ENCODE data around the gene DISP2. TPM values are rescaled to one million over a fixed set of nuclear protein-coding genes. Genes with fewer than 3 reads are reported as not detected.

Gene DISP2
- total RNA-seq, result 0.17 and 0.30 TPM in 2 replicates

GRCh38 chr15:40357723-40358470, at the start of gene DISP2:
DISP2 (plus strand) TSS chr15:40358219; CDS start chr15:40358322, 103 bp downstream.

GRCh38 chr15:40323239-40323952, 34.6 kb upstream of the DISP2 start, which contains the start of gene INAFM2:
INAFM2 (plus strand) TSS chr15:40323692; CDS start chr15:40324056, 364 bp downstream.

GRCh38 chr15:40340740-40341400, 17.1 kb upstream of the DISP2 start, which contains the start of gene CCDC9B:
CCDC9B (minus strand) TSS chr15:40340939; CDS start chr15:40340819, 120 bp downstream.

GRCh38 chr15:40382580-40383456, 24.8 kb downstream of the DISP2 start, which contains the start of gene KNSTRN:
KNSTRN (plus strand) TSS chr15:40382721; CDS start chr15:40382836, 115 bp downstream.

GRCh38 chr15:40405501-40406381, 47.7 kb downstream of the DISP2 start, which contains the start of gene IVD:
IVD (plus strand) TSS chr15:40405795; CDS start chr15:40405828, 33 bp downstream.

Other genes starting within 250 kb of the DISP2 start
- gene BMF, start 249.3 kb upstream of the DISP2 start, total RNA-seq, result 0.17 and 1.6 TPM in 2 replicates
- 34.8 and 35.5 TPM in 2 replicates for gene BUB1B, start 197.2 kb upstream of the DISP2 start, total RNA-seq
- gene PAK6, start 119.2 kb upstream of the DISP2 start, total RNA-seq, result 3.5 TPM in 1 of 2 replicates, not detected in the other
- gene ANKRD63, start 75.2 kb upstream of the DISP2 start, total RNA-seq, result not detected in 2 replicates
- 0.74 and 2.2 TPM in 2 replicates for gene PLCB2, start 50.3 kb upstream of the DISP2 start, total RNA-seq
- 4.3 and 4.4 TPM in 2 replicates for gene INAFM2, start 34.5 kb upstream of the DISP2 start, total RNA-seq
- 2.1 and 4.2 TPM in 2 replicates for gene CCDC9B, start 17.3 kb upstream of the DISP2 start, total RNA-seq
- gene PHGR1, start 7.2 kb upstream of the DISP2 start, total RNA-seq, result not detected in 2 replicates
- 77.2 and 82.8 TPM in 2 replicates for gene KNSTRN, start 24.5 kb downstream of the DISP2 start, total RNA-seq
- 37.0 and 42.4 TPM in 2 replicates for gene IVD, start 47.6 kb downstream of the DISP2 start, total RNA-seq
- 7.1 and 8.0 TPM in 2 replicates for gene BAHD1, start 82.7 kb downstream of the DISP2 start, total RNA-seq
- 17.1 and 19.0 TPM in 2 replicates for gene CHST14, start 112.8 kb downstream of the DISP2 start, total RNA-seq
- 18.1 and 20.5 TPM in 2 replicates for gene CCDC32, start 206.8 kb downstream of the DISP2 start, total RNA-seq
- 10.9 and 13.2 TPM in 2 replicates for gene RPUSD2, start 211.1 kb downstream of the DISP2 start, total RNA-seq
- gene KNL1, start 236.0 kb downstream of the DISP2 start, total RNA-seq, result 15.5 and 21.4 TPM in 2 replicates

All from bronchus fibroblast of lung (primary cell).